IPS-15b (cell line): Measurements from ENCODE around the gene BBOX1.
"Not testable (repeated sequence)": the region's sequence is repeated elsewhere in the genome, so short reads cannot be mapped to it uniquely, and the experiment has no call there.

Experiments
- H3K27me3 ChIP-seq: one replicate; pipeline ENCODE4 v1.6.1; 2013; ENCODE audit warnings: low read length; ENCODE audit not compliant: control insufficient read depth, insufficient read depth
- H3K36me3 ChIP-seq: one replicate; pipeline ENCODE4 v1.6.1; 2013; ENCODE audit warnings: low read length; ENCODE audit not compliant: control insufficient read depth, insufficient read depth
- H3K4me1 ChIP-seq: one replicate; pipeline ENCODE4 v1.6.1; 2013; ENCODE audit warnings: mild to moderate bottlenecking, low read length; ENCODE audit not compliant: control insufficient read depth, insufficient read depth
- H3K4me3 ChIP-seq: one replicate; pipeline ENCODE4 v1.5.1; 2013; ENCODE audit warnings: low read depth, low read length
- H3K9ac ChIP-seq: one replicate; pipeline ENCODE4 v1.6.1; 2013; ENCODE audit warnings: low read depth, mild to moderate bottlenecking, low read length
- H3K9me3 ChIP-seq: one replicate; pipeline ENCODE4 v1.6.1; 2013; ENCODE audit warnings: mild to moderate bottlenecking, low read length; ENCODE audit not compliant: control insufficient read depth, insufficient read depth

The BBOX1 gene

GRCh38 chr11:27090357-27090948 is 49.8 kb downstream of the BBOX1 start:
- not testable (repeated sequence) for H3K9ac ChIP-seq, H3K36me3 ChIP-seq, H3K9me3 ChIP-seq

DNA sequence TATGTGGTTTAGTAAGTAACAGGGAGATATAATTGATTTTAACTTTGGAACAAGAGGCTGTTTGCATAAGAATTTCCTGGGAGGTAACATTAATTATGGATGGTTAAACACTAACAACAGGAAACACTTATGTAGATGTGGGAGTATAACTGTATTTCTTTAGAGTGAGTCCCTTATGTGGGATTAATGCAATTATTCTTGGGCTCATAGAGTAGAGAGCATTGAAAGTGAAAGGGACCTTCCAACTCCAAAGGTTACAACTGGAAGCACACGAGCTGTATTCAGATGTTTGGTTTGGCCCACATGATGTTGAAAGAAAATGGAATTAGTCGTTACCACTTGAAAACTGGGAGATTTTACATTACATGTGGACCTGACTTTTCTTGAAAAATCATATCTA is 53.5 kb downstream of the BBOX1 start:
- no peaks in the 10 kb centered on the region for H3K36me3 ChIP-seq
- no peaks in the 10 kb centered on the region for H3K9me3 ChIP-seq
- no peaks in the 10 kb centered on the region for H3K4me1 ChIP-seq
- no peak overlapping the region for H3K9ac ChIP-seq
- H3K27me3 ChIP-seq: no peaks in the 10 kb centered on the region
- no peak overlapping the region for H3K4me3 ChIP-seq

More at GRCh38 chr11:27090357-27090948, 49.8 kb downstream of the BBOX1 start:
- H3K4me3 ChIP-seq, H3K27me3 ChIP-seq, H3K4me1 ChIP-seq: not testable (repeated sequence)

DNA sequence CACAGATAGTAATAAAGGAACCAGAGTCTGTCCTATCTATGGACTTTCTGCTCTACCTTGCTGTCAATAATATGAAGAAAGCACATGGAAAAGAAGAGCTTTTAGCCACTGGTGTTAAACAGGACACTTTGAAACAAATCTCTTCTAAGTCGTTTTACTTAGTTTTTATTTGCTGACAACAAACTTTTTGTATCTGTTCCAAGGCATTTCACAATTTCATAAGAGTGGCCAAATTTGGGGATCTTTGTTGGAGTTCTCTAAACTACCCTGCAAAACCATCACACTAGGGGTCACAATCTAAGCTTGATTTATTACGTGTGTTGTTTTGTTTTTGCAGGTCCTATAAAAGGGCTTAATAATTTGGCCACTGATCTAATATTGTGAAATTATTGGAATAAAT is 54.4 kb downstream of the BBOX1 start:
- no peaks in the 10 kb centered on the region for H3K36me3 ChIP-seq
- no peaks in the 10 kb centered on the region for H3K27me3 ChIP-seq
- no peak overlapping the region for H3K9ac ChIP-seq
- no peaks in the 10 kb centered on the region for H3K4me1 ChIP-seq
- H3K9me3 ChIP-seq: no peaks in the 10 kb centered on the region
- H3K4me3 ChIP-seq: no peak overlapping the region

GRCh38 chr11:27095887-27096286 is 55.3 kb downstream of the BBOX1 start:
- Histone ChIP-seq H3K9ac (no peak overlapping the region), H3K4me1 (no peaks in the 10 kb centered on the region), H3K4me3 (no peak overlapping the region), H3K27me3 (no peaks in the 10 kb centered on the region), H3K36me3 (no peaks in the 10 kb centered on the region), H3K9me3 (no peaks in the 10 kb centered on the region)

DNA sequence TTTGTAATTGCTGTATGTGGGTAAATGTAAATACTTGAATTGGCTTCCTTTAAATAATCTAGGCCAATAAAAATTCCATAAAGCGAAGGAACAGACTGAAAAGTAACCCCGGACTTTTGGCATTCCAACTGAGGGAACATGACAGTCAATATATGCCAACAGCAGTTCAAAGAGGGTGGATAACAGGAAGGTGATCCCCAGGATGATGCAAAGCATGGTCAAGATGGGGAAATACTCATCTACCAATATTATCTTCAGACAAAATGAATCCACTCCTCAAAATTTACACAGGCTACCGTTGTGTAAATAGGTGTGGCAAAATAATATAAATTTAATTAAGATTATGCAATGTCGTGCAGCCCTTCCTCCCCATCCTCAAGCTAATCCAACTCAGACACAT is 56.9 kb downstream of the BBOX1 start:
- Histone ChIP-seq H3K27me3 (no peaks in the 10 kb centered on the region), H3K9ac (no peak overlapping the region), H3K36me3 (no peaks in the 10 kb centered on the region)

GRCh38 chr11:27100534-27100933 is 59.9 kb downstream of the BBOX1 start:
- H3K9ac ChIP-seq: no peak overlapping the region
- no peaks in the 10 kb centered on the region for H3K36me3 ChIP-seq
- H3K9me3 ChIP-seq: no peaks in the 10 kb centered on the region
- no peaks in the 10 kb centered on the region for H3K4me1 ChIP-seq
- no peak overlapping the region for H3K4me3 ChIP-seq
- H3K27me3 ChIP-seq: no peaks in the 10 kb centered on the region

More for the DNA sequence above, 56.9 kb downstream of the BBOX1 start:
- Histone ChIP-seq H3K4me3 (no peak overlapping the region), H3K4me1 (no peaks in the 10 kb centered on the region), H3K9me3 (no peaks in the 10 kb centered on the region)

DNA sequence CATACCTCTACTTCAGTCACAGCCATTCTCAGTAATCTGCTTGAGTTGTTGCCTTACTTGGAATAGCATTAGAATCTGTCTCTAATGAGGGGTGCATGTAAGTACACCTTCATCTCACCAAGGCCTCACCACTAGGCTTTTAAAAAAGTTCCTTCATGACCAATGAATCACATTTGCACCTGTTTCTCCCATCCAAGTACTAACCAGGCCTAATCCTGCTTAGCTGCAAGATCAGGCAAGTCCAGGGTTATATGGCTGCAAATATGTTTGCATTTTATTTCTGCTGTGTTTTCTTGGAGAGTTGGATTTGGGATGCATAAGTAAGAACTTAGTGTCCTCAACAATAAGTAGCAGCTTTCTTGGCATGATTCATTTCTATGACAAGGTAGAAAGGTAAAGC is 66.9 kb downstream of the BBOX1 start:
- no peaks in the 10 kb centered on the region for H3K4me1 ChIP-seq
- H3K9ac ChIP-seq: no peak overlapping the region
- H3K27me3 ChIP-seq: no peaks in the 10 kb centered on the region
- no peaks in the 10 kb centered on the region for H3K9me3 ChIP-seq
- H3K4me3 ChIP-seq: no peak overlapping the region
- H3K36me3 ChIP-seq: no peaks in the 10 kb centered on the region

DNA sequence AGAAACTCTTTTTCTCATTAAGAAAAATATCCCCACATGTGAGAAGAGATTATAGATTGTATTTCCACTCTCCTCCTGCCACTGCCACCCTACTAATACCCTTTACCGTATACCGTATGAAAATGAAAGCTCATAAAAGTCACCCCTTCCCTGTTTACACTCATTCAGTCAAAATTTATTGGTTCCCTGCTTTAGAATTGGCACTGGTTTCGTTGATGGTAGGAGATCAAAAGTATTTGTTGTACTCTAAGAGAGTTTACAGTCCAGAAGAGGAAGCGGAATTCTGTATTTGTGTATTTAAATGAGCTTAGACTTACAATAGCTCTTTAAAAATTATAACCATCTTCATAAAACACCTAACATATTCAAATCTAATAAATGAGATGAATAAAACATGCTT is 68.2 kb downstream of the BBOX1 start:
- no peaks in the 10 kb centered on the region for H3K36me3 ChIP-seq
- no peak overlapping the region for H3K4me3 ChIP-seq
- H3K9ac ChIP-seq: no peak overlapping the region
- H3K9me3 ChIP-seq: no peaks in the 10 kb centered on the region
- no peaks in the 10 kb centered on the region for H3K27me3 ChIP-seq
- no peaks in the 10 kb centered on the region for H3K4me1 ChIP-seq

DNA sequence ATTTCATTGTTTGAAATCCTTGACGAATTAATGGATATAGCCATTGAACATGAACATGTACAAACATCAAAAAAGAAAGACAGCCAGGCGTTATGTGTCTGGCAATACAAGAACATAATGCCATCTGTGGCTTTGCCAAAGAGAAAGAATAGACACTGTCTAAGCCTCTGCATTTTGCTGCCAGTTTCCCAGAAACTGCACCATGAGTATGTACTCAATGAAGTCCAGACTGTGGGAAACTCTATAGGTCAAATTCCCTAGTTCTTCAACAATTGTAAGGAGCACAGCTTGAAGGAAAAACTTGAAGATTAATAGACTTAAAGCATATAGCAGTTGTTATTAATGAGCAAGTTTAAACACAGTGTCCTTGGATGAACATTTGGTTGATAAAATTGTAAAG is 71.3 kb downstream of the BBOX1 start:
- H3K4me1 ChIP-seq: no peaks in the 10 kb centered on the region
- no peaks in the 10 kb centered on the region for H3K9me3 ChIP-seq
- no peaks in the 10 kb centered on the region for H3K27me3 ChIP-seq
- H3K9ac ChIP-seq: no peak overlapping the region
- no peaks in the 10 kb centered on the region for H3K36me3 ChIP-seq
- H3K4me3 ChIP-seq: no peak overlapping the region

DNA sequence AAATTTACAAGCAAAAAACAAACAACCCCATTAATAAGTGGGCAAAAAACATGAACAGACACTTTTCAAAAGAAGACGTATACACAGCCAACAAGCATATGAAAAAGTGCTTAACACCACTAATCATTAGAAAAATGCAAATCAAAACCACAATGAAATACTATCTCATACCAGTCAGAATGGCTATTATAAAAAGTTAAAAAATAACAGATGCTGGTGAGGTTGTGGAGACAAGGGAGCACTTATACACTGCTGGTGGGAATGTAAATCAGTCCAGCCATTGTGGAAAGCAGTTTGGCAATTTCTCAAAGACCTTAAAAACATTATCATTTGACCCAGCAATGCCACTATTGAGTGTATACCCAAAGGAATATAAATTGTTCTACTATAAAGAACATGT is 72.3 kb downstream of the BBOX1 start:
- Histone ChIP-seq H3K4me1 (no peaks in the 10 kb centered on the region), H3K27me3 (no peaks in the 10 kb centered on the region), H3K4me3 (no peak overlapping the region), H3K36me3 (no peaks in the 10 kb centered on the region), H3K9ac (no peak overlapping the region), H3K9me3 (no peaks in the 10 kb centered on the region)

DNA sequence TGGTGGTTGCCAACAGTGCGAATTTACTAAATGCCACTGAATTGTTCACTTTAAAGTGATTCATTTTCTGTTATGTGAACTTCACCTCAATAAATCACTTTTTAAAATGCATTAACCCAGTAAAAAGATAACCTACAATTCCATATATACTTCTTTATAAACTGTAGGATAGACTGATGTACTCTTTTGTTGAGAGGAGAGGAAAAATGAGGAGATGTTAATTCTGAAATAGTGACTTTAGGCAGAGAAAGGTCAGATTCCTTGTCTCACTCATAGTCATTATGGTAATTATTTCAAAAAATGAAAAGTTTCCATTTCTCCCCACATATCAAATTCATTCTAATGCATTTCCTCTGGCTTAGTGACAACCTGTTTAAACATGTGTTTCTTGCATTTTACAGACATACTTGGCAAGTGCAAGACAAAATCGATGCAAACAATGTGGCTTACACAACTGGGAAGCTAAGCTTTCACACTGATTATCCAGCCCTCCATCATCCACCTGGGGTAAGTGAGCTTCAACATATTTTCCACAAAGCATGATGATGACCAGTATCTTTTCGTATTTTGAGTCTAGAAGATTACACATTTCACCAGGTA is 74.5 kb downstream of the BBOX1 start:
- no peaks in the 10 kb centered on the region for H3K27me3 ChIP-seq
- no peak overlapping the region for H3K9ac ChIP-seq
- H3K4me1 ChIP-seq: no peaks in the 10 kb centered on the region
- H3K36me3 ChIP-seq: no peaks in the 10 kb centered on the region
- H3K4me3 ChIP-seq: no peak overlapping the region
- no peaks in the 10 kb centered on the region for H3K9me3 ChIP-seq

DNA sequence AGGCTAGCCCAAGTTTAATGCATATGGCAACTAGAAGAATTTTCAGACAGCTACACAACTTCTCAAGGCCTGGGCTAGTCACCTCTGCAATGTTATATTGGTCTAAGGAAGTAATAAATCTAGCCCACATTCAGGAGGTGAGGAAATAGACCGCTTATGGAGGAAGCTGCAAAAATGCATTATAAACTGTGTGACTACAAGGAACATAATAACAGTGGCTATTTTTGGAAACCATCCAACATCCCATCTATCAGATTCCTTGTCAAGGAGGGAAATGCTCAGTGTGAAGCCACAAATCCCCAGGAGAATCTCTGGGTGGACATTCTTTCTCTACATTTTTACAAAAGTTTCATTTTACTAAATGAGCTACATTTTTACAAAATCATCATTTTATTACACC is 76.1 kb downstream of the BBOX1 start:
- Histone ChIP-seq H3K9ac (no peak overlapping the region), H3K4me1 (no peaks in the 10 kb centered on the region), H3K27me3 (no peaks in the 10 kb centered on the region), H3K9me3 (no peaks in the 10 kb centered on the region), H3K36me3 (no peaks in the 10 kb centered on the region), H3K4me3 (no peak overlapping the region)
